ENCODE results near the gene UBE2H.
"Not testable (repeated sequence)": the region's sequence is repeated elsewhere in the genome, so short reads cannot be mapped to it uniquely, and the experiment has no call there.

UBE2H gene

GRCh38 chr7:129907122-129907736 lies 45.5 kb downstream of the UBE2H start:
- DNase-seq, result no peak

DNA sequence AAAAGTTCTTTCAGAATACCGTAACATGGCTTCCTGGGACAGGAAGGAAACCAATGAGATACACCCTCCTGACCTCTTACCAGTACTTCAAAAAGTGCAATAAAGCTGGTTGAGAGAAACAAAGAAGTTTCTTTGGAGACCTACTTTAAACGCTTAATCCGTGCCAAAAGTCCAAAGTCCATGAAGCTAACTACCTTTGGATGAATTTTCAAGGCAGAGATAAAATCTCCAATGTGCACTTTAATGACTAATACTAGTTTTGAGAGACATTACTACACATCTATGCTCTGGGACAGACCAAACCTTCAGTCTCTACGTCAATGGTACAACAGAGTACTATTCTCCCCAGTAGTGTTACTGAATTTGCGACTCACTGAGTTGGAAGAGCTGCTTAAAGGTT lies 46.1 kb downstream of the UBE2H start:
- DNase-seq, result no peak

GRCh38 chr7:129903935-129904334 lies 48.8 kb downstream of the UBE2H start:
- DNase-seq, result no peak

- DNase-seq, result no peak
Measured at GRCh38 chr7:129902788-129903422, 49.9 kb downstream of the UBE2H start.

GRCh38 chr7:129898502-129899160 lies 54.1 kb downstream of the UBE2H start:
- DNase-seq, result no peak

DNA sequence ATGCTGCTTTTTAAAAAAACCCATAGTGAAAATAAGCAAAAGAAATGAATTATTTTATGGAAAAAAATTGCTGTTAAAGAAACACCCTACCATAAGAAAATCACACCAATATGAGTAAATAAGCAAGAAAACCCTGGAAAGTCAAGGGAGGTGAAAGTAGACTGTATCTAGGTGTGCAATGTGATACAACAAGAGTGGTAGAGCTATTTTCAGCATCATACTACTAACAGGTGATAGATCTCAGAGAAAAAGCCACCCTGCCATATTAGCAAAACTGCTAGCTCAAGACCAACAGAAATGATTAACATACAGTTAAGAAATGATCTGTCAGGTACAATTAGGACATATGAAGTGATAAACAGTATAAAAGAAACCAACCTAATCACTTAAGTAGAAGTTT lies 54.8 kb downstream of the UBE2H start:
- DNase-seq, result no peak

- DNase-seq, result no peak
Measured at GRCh38 chr7:129896568-129897382, 56.0 kb downstream of the UBE2H start.

GRCh38 chr7:129894184-129894583 lies 58.6 kb downstream of the UBE2H start:
- DNase-seq, result not testable (repeated sequence)

GRCh38 chr7:129890090-129890489 lies 62.7 kb downstream of the UBE2H start:
- no peak for DNase-seq

DNA sequence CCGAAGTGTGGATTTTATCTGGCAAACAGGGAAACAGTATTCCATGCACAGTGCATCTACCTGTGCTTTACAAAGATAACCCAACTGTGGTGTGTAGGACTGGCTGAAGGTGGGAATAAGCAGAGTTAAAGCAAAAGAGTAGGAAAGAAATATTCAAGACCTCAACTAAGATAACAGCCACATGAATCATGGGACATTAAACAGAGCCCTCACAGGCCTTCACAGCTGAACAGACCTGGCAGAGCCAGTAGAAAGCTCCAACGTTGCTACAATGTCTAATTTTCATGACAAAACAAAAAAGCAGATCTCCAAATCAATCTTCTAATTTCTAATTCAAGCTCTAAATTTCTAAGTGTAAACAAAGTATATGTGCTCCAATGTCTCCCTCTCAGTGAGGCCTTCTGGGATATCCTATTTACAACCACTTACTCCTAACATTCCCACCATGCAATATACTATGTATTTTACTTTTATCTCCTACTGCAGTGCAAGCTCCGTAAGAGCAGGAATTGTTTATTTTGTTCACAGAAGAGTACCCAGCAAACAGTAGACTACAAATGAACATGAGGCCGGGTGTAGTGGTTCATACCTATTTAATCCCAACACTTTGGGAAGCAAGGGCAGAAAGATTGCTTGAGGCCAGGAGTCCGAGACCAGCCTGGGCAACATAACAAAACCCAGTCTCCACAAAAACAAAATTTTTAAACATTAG lies 63.5 kb downstream of the UBE2H start:
- DNase-seq, result peak; percentile 51

DNA sequence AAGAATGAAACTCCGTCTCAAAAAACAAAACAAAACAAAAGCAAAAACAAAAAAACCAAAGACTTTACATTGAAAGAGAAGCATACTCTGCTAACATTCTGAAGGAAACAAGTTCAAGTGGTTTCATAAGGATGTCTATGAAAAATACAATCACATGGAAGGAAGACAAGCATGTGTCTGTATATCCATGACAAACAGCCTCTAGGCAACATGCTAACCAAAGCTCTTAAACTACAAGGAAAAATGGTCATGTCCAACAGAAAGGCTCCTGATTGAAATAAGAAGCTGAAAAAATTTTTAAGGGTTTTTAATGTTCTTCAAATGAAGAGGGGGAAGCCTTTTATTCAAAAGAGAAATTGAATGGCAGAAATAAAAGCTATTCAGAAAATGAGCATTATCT lies 64.9 kb downstream of the UBE2H start:
- DNase-seq, result no peak

- no peak for DNase-seq
Measured at GRCh38 chr7:129886818-129887186, 66.0 kb downstream of the UBE2H start.

- DNase-seq, result no peak
Measured at GRCh38 chr7:129886167-129886817, 66.5 kb downstream of the UBE2H start.

DNA sequence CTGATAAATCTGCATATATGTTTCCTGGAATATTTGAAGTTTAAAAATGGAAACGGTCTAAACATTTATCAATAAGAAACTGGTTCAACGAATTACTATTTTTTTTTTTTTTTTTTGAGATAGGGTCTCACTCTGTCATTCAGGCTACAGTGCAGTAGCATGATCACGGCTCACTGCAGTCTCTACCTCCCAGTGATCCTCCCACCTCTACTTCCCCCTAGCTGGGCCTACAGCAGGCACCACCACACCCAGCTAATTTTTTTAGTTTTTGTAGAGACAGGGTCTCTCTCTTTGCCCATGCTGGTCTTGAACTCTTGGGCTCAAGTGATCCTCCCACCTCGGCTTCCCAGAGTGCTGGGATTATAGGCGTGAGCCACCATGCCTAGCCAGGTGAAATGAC lies 68.3 kb downstream of the UBE2H start:
- DNase-seq, result no peak

- DNase-seq, result no peak
Measured at GRCh38 chr7:129883151-129883550, 69.6 kb downstream of the UBE2H start.

DNA sequence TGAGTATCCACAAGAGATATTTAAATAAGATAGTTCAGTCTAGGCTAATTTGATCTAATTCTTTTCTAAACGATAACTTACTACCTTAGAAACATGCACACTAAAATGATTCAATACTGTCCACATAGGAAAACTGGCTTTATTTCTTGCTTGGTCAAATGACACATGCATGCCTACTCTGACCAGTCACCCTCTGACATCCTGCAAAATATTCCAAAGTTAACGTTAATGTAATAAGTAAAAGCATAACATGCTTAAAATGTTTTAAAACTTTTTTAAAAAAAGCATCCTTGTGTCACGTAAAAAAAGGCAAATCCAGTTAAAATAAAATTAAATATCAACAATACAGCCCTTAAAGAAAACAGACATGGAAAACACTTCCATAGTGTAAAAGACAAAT lies 70.2 kb downstream of the UBE2H start:
- DNase-seq, result no peak

DNA sequence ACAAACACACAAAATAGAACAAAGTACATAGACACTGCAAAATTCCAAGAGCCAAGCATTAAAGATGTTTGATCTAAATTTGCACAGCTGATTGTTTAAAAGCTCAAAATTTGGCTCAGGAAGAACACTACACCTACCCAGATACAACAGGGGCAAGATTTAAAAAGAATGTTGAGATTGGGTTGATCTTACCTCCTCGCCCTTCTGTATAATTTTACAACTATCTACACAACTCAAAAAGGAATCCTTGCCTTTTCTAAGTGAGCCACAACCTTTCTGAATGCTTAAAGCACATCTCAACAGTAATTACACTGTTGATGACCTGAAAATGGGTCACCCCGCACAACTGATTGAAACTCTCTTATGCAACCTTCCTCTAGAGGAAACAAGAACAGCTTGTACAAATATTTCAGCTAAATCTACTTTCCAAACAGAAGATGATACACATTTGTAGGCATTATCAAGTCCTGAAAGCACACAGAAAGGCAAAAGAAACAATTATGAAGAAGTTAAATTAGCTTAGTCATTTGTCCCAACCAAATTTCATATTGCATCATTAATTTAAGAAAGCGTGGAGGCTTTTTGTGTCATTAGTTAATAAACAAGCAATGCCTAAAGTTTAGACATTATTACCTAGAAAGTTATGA lies 75.5 kb downstream of the UBE2H start:
- DNase-seq, result no peak

DNA sequence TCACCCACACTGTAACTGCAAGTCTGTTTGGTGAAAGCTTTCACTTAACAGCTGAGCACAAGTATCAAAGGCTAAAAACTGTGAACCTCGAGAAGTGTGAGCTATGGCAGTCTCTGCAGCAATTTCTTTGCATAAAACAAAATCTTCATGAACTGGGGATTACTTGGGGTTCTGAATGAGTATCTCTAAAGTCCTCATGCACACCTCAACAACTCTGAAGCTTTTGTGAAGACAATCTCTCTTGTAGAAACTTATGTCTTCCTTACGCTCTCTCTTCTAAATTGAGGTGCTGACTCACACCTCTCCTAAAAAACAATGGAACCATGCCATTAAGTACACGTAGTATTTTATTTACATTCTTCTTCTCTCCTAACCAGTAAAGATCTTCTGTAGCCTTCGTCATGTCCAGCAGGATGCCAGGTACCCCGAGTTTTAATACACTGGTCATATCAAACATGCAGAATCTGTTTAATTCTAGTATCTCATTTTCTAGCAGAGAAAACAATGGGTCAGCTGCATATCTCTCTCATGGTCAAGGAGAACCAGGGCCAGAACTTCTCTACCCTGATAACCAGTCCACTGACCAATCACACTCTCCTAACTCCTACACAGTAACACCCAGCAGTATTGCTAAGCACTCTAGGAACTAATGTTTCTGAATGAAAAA lies 76.9 kb downstream of the UBE2H start:
- DNase-seq, result no peak

- no peak for DNase-seq
Measured at GRCh38 chr7:129875160-129875559, 77.6 kb downstream of the UBE2H start.

DNA sequence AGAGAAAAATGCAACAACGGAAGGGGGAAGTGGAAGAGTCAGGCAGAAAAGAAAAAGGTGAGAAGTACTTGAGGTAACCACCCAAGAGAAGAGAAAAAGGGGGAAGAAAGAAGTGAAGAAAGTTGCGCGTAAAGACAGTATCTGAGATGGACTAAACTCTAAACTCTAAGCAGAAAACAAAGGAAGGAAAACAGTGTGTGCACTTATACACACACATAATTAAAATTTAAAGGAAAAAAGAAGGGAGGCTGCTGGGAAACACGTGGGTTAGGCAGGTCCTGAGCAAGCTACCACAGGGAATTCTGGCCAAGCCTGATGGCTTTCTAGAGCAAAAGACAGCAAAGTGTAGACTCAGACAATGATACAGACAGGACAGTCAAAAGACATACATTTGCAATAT lies 78.0 kb downstream of the UBE2H start:
- DNase-seq, result no peak

DNA sequence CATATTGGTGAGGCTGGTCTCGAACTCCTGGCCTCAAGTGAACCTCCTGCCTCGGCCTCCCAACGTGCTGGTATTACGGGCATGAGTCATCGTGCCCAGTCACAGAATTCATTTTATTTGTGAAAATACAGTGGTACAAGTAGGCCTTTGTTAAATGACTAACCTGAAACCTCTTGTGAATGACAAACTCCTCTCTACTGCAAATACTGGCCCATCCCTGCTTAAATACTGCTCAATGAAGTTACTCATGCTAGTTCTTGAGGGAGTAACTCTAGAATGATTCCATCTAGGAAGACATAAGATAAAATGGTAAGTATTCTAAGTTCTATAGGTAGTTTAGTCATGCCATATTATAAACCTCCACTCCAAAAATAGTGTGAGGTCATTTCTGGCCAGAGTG lies 80.7 kb downstream of the UBE2H start:
- DNase-seq, result no peak

Measured in NCI-H774 (cell line).